DMS79 (cell line): ENCODE measurements around the gene UNC79.

Source experiments
- DNase-seq: peaks from one replicate; lab custom pipeline; 2025; lab: John Stamatoyannopoulos, UW

Gene UNC79

DNA sequence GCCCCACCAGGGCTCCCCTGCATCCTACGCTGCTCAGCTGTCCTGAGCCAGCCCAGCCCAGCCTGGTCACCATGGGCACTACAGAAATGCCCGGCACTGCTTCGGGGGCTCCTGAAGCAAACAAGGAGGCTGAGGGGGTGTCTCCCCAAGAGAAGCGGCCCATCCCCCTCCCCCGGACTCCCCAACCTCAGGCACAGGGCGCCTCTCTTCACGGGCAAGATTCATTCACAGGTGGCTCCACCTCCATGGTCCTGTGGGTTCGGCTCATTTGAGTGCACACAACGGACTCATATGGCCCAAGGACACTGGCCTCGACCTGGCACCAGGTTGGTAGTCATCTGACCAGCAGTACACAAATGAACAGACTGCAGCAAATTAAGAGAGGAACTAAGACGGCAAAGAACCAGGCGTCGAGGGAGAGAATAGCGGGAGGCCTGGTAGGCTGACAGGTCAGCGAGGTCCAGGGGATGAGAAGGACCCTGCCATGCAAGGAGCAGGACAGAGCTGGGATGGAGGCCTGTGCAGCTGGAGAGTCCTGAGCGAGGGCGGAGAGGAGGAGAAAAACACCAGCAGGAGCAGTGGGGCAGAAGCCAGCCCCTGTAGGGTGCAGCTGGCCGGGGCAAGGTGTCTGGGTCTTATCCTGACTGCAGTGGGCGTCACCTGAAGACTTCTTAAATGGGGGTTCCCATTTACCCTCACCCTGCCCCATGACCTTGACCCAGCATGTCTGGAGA is 297.3 kb downstream of the UNC79 start:
- no peak for DNase-seq

DNA sequence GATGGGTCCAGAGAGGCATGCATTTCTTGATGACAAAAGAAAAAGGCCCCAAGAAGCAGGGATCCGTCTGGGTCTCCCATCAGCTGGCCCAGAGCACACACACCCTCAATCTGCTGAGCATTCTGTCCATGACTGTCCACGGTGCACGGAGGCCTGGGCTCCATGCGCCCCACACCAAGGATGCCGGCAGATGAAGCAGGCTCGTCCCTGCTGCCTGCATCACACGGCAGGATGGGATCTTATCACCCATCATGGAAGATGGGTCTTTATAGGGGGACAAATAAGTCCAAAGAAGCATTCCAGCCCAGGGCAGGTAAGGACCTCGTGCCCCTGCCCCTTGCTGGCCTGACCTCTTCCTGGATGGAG is 297.9 kb downstream of the UNC79 start:
- DNase-seq = no peak

DNA sequence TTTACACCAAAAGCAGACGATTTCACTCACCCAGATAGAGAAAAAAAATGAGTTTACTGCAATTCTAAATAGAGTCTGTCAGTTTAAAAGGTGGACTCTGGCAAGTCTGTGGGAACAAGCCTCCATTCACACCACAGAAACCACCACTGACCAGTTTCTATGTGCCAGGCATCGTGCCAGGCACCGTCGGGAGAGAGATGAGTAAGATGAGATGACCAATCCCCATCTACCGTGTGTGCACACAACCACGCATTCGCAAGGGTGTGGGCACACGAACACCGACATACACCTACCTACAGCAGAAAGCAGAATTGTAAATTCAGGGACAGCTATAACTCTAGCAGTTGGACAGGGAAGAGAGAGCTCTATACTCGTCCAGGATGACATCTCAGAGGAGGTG is 299.3 kb downstream of the UNC79 start:
- no peak for DNase-seq

DNA sequence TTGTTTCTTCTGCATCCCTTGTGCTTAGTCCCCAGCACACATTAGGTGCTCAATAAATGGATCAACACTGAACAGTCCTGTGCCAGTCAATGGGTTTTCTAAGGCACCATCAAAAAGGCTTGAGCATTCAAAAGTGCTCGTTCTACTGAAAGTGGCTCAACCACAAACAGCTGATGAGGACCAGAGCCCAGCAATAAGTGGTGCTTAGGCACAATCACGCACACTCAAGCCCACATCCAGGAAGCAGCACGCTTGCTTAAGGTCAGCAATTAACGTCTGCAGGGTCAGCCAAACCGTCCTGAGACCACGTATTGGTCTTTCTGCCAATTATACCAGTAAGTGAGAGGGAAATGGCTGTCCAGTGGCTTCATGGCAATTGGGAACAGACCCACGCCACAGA is 301.0 kb downstream of the UNC79 start:
- DNase-seq = peak; percentile 98

DNA sequence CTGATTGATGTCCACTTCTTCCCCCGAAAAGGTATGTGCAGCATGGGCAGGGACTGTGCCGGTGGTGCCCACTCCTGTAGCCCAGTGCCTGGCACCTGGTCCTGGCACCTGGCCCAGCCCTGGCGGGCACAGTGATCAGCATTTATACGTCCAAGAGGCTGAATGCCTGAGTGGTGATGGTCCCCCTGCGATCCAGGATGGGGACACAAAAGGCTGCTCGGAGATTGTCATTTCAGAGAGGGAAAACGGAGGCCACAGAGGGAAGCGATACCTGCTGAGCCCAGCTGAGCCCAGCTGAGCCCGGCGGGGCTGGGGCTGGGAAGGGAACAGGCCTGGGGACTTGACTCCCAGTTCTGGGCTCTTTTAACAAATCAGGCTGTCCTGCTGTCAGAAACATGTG is 301.8 kb downstream of the UNC79 start:
- DNase-seq = peak; percentile 42

DNA sequence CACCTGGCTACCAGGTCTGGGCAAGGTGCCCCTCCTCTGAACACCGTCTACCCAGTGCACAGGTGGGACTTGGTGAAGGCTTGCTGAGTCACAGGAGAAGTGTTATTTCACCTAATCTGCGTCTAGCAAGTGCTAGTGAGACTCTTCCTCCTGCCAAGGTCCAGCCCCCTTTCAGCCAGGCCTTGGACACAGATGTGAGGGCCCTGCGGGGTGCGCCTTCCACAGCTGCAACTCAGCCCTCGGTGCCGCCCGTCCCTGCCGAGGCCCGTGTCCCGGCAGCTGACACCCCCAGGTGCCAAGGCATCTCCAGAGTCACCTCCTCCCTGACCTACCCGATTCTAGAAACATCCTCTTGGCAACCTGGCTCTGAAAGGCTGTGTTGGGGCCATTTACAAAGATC is 302.5 kb downstream of the UNC79 start:
- peak; percentile 37 for DNase-seq

DNA sequence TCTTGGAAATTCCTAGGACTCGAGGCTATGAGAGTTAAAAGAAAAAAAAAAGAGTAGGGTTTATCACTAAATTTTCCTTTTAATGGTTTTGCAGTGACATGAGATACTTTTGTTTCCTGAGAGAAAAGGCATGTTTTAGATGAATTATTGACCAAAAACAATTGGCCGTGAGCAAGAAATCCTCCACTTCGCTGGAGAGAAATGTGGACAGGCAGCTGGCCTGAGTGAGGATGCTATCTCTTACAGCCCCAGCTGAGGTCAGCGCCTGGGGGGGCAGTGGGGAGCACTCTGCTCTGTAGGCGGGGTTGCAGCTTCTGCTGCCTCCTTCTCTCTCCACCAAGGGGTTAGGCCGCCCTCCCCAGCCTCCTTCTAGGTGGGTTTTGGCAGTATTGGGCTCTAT is 302.9 kb downstream of the UNC79 start:
- no peak for DNase-seq

DNA sequence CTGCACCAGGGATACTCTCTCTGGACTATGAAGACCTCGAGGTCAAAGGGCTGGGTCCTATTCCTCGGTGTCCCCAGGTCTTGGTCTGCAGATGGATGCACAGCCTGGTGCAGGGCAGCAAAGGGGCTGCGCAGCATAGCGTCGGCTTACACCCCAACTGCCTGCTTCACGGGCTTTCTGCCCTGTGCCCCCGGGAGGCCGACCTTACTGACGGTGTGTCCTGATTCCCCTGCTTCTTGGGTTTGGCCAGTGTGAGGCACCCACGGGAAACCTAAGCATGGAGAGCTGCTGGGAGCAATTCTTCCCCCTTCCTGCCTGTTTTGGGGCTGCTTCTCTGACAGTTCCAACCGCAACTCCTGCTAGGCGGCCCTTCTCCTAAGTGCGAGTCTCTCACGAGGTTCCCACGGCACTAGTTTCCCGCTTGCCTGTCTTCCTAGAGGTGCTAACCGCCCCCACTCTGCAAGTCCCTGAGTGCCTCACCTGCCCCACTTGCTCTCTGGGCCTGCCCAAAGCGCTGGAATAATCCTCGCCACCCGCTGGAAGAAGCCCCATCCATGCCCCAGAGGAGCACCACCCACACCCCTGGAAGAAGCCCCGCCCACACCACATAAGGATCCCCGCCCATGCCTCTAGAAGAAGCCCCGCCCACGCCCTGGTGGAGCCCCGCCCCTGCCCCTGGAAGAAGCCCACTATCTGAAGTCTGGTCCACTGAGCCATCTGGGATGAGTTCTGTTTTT is 303.5 kb downstream of the UNC79 start:
- no peak for DNase-seq

DNA sequence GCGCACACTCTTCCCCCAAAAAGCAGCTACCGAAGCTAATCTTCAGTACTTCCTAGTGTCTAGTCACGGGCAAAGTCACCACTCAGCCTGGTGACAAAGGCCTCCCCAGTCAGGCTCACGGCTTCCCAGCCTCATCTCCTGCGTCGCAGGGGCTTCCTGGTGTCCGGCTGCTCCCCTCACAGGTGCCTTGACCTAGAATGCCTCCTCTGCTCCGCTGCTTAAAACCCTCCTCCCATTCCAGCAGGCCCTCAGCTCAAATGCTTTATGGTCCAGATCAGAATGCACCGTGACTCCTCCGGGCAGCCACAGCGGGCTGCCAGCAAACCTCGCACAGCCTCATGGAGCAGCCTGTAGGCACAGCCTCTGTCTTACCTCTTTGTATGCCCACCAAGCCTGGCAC is 304.5 kb downstream of the UNC79 start:
- DNase-seq = peak; percentile 82

DNA sequence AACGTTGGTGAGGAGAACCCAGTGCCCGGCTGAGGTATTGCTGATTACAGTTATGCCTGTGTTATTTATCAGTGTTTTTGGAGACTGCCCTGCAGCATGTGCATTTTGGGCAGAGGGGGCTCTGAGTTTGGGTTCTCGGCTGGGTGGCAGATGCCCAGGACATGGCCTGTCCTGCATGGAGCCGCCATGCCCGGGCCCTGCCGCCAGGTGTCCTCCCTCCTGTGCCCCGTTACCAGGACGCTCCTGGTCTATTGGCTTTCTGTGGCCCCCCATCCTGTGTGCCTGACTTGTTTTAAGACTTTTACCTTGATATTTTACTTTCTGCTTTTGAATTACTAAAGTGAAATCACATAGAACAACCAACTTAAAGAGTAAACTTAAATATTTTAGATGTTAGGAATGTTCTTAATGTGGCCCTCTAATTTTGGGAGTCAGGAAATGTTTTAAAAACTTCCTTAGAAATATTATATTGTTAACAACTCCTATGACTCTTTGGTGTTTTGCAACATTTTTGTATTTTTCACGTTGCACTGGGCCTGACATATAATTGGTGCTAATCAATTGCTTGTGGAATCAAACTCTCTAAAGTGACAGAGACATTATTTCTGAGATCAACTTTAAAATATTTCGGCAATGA is 305.8 kb downstream of the UNC79 start:
- DNase-seq = no peak

DNA sequence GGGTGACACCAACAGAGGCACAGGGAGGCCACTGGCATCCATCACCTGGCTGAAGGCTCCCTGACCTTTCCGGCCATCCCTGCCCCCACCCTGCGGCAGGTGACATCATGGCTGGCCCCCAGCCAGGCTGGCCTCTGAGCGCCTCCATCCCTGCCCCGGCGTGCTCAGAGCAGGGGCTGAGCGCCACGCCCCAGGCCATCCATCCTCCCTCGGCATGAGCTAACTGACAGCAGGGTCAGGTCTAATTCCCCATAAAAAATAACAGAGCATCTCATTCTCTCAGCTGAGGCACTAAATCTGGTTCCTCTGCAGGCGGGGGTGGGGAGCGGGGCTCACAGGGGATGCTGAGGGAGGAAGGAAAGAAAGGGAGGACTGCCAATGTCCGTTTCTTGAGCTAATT is 306.9 kb downstream of the UNC79 start:
- no peak for DNase-seq

DNA sequence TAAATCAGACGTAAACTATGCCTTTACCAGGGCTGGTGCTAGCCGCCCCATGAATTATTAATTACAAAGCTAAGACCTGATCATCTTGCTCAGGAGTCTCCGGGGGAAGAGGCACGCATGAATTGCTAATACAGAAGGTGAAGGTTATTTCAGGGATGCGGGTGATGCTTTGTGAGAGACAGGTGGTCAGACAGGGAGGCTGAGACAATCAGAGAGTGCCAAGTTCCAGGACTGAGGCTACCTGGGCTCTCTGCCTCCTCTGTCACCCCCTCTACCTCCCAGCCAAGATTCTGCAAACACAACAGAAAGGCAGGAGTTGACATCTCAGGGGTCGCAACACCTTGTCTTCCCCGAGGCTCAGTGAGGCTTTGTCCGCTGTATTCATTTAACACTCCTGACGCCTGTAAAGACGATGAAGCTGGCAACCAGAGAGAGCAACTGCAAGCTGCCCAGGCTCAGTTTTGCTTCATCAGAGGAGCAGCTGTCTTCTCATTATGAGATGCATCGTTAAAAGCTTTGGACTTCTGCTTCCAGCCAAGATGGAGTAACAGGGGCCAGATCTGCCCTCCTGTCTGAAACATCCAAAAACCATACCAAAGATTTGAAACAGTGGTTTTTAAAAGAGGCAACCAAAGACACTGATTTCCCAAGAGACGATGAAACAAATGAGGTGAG is 311.0 kb downstream of the UNC79 start:
- DNase-seq = no peak

DNA sequence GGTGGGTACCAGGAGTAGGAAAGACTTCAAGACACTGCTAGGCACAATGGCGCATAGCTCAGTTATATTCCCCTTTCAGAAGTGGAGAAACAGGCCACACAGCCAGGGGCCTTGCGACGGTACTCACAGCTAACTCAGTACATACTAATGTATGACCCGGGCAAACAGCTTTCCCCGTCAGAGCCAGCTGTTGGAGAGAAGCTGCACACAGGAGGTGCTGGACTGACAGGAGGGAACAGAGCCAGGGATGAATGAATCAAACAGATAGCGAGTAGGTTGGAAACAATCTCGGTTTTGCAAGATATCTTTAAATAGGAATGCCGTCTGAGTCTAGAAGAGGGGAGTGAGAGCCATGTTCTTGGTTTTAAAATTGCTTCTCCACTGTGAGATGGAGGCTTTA is 312.0 kb downstream of the UNC79 start:
- no peak for DNase-seq

DNA sequence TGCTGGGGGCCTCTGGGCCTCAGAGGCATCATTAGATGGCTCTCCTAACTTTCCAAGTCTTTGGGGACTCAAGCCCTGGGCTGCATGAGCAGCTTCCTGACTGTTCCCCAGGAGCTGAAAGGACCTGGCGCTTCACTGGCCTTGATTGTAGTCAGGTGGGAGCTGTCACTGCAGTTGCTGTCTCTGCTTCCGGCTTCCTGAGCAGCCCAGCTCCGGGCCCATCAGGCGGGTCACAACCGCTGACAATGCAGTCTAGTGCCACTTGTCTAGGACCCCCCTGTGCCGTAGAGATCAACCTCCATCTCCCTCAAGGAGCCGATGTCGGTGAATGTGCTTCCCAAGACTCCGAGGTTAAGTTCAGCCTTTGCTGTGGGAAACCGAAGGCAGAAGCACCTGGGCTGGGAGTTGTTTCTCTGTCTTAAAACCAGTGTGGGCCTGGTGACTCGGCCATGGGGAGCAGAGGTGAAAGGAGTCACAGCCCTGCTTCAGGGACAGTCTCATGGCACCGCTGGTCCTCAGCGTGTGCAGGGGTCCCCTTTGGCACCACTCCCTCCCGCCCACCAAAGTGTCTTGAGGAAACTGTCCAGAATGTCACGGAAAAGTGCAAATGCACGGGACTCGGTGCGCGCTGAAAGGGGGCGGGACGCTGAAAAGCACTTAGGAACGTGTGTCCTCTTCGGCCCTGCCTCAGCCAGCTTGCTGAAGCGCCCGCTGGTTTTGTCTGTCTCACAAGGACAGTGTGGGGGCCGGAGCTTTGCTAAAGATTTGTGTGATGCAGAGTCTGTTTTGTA is 312.7 kb downstream of the UNC79 start:
- no peak for DNase-seq

DNA sequence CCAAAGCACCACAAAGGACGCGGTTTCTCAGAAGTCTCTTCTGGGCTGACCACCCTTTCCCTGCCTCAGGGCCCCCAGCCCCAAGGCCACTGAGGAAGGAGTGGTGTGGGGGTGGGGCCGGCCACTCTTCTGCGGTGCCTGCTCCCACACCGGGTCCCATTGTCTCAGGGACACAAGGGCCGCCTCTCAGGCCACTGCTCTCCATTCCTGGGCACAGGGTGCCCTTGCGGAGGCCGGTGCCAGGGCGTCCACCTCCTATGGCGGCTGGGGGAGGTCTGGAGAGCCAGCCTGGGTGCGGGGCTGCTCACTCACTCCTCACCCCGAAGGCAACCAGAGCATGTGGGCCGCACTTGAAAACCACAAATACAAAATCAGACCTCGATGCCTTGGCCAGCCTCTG is 313.4 kb downstream of the UNC79 start:
- no peak for DNase-seq

DNA sequence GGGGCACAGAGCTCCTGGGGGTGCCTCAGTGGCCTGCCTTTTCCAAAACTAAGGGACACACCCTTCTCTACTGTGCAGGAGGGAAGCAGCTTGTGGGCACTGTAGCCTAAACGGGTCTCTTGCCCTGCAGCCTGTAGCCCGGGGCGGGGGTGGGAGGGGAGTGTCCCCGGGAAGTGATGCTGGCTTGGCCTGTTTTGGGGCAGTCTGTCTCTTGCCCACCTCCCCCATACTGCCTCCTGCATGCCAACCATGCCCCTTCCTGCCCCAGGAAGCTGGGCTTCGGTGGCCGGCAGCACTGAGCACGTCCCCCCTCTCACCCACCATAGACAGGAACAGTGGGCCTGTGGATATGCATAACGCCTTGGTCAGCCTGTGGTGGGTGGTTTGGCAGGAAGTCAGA is 314.1 kb downstream of the UNC79 start:
- no peak for DNase-seq

DNA sequence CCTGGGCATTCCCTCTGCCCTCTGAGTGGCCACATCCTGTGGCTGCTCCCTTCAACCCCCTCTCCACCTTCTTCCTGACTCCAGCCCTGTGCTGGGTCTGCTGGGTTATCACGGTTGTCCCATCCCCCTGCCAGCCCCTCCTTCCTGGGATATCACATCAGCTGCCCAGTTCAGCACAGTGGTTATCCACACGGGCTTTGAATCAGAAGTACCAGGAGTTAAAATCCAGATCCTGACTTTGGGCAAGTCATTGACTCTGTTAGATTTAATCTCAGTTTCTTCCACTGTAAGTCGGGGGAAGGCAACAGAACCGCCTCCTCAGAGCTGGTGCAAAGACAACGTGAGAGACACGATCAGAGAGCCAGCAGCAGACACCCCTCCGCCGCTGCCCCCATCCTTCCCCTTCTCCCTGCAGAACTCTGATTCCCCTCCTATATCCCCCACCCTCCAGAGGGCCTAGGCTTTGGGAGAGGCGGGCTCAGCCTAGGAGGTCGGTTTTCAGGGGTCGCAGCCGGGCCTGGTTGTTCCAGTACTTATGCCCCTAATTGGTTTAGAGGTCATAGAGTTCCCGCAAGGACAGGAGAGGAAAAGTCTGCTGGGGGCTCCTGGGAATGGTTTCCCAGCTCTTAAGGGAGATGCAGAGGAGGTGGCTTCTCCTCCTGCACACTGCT is 315.0 kb downstream of the UNC79 start:
- no peak for DNase-seq

DNA sequence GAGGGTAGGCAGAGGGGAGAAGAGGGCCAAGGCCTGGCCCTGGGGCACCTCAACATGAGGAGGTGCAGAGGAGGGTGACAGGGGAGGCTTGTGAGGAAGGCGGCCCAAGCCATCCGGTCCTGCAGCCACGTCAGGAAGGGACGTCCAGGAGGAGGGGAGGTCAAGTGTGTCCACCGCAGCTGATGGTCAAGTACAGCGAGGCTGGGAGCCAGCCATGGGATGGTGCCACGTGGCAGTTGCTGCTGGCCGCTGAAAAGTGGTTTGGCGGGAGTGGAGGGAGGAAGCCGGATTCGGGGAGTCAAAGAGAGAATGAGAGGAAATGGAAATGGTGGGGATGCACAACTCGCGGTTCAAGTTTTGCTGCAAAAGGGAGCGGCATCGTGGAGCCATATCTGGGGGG is 316.4 kb downstream of the UNC79 start:
- no peak for DNase-seq

DNA sequence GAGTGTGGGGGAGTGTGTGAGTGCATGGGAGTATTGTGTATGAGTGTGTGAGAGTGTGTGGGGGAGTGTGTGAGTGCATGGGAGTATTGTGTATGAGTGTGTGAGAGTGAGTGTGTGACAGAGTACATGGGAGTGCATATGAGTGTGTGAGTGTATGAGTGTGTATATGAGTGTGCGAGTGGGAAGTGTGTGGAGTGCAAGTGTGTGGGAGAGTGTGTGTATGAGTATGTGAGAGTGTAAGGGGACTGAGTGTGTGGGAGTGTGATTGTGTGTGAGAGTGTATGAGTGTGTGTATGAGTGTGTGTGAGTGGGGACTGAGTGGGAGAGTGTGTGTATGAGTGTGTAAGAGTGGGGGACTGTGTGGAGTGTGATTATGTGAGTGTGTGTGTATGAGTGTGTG is 316.8 kb downstream of the UNC79 start:
- DNase-seq = no peak

DNA sequence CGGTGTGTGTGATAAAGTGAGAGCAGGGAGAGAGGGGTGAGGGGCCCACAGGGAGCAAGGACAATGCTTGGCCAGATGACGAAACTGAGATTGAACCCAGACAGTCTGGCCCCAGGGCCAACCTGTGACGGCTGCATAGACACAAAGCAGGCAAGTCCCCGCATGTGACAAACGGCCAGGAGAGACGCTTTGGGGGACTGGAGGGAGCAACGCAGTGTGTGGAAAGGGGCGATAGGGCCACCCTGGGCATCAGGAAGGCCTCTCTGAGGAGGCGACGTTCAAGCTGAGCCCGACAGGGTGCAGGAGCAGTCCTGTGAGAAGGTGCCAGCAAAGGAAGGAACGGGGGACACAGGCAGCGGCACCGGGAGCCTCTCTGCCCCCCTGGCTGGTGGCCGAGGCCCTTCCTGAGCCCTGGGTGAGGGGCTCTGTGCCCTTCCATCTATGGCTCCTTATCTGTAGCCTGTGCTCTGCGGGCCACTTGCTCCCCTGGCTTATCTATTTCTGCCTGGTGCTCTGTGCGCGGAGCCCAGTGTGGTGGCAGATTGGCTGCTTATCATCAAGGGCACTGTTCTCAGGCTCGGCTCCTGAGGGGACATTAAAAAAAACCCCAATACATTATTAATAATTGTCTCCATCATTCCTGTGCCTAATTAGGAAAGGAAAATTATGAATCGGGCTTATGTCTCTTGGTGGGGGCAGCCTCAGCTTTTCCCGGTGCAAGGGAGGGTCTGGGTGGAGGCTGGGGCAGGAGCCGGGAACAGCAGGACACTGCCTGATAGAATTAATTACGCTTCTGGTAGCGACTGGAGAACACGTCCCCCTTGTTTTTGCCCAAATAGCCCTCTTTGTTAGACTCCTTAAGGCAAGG is 317.7 kb downstream of the UNC79 start:
- no peak for DNase-seq

DNA sequence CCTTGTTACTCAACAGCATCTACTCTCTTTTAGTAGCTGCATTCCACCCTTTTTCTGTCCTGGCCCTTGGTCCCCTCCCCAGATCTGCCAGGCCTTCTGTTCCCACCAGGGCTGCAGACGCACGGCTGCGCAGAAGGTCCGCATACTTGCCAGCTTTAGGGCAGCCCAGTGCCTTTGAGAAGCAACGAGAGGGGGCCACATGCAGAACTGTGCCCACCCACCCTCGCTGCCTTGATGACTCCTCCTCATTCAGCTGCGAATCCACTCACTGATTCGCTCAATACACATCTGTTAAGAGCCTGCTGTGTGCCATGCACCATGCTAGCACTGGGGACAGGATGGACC is 318.3 kb downstream of the UNC79 start:
- DNase-seq = no peak
